ENCODE data around the gene SEZ6.

SEZ6 gene

DNA sequence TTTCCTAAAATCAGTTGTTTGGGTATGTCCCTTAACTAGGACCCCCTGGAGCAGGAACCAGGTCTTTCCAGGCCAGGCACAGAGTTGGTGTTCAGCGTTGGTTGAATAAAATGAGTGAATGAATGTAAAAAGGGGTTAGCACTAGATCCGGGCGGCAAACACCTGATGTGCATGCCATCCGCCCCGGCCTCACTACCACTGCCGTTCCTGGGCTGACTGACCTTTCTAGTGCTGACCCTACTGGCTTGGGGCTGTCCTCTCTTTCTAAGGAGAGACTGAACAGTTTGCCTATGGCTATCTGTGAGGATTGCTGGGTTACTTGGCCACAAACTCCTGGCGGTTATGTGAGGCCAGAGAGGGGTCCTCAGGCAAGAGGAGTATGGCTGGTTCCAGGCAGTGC is 44.4 kb downstream of the SEZ6 start:
- DNase-seq: no peak
- H3K36me3 Mint-ChIP-seq (ENCODE audit: low read depth): no peaks in the 10 kb centered on the region

DNA sequence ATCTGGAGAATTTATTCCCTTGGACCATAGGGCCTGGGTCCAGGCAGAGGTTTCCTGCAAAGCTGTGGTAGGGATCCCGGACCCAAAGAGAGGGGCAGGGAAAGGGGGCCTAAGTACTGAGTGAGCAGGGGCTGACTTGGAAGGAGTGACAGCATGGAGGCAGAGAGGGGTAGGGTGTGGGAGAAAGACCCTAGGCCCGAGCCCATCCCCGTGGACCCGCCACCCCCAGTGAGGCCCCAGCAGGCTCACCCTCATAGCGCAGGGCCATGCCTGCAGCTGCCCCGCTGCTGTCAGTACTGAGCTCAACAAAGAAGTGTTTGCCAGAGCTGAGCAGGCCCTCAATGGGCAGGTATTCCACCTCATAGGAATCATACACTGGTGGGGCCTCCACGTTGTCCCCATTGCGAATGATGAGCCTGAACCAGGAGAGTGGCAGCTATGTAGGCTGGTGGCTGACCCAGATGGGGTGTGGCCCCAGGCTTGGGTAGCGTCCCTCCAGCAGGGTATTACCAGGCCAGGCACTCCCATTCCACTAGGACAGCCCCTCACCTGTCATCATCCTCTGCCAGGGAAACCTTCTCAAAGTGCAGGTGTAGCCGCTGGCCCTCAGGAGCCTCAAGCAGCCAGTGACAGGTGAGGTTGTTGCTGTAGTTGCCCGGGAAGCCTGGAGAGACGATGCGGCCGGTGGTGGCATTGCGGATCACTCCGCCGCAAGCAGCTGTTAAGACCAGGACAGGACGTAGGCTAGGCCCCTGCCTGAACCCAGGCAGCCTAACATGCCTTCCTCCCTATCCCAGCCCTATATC is 45.4 kb downstream of the SEZ6 start:
- Mint-ChIP-seq H3K36me3 (ENCODE audit: low read depth) (no peaks in the 10 kb centered on the region), H3K9me3 (no peaks in the 10 kb centered on the region), H3K4me1 (no peaks in the 10 kb centered on the region), H3K27ac (no peak overlapping the region), H3K27me3 (ENCODE audit: low read depth, poor library complexity) (peaks cover 5% of the 10 kb centered on the region), H3K4me3 (no peak overlapping the region)
- TF ChIP-seq, protein P1, sequence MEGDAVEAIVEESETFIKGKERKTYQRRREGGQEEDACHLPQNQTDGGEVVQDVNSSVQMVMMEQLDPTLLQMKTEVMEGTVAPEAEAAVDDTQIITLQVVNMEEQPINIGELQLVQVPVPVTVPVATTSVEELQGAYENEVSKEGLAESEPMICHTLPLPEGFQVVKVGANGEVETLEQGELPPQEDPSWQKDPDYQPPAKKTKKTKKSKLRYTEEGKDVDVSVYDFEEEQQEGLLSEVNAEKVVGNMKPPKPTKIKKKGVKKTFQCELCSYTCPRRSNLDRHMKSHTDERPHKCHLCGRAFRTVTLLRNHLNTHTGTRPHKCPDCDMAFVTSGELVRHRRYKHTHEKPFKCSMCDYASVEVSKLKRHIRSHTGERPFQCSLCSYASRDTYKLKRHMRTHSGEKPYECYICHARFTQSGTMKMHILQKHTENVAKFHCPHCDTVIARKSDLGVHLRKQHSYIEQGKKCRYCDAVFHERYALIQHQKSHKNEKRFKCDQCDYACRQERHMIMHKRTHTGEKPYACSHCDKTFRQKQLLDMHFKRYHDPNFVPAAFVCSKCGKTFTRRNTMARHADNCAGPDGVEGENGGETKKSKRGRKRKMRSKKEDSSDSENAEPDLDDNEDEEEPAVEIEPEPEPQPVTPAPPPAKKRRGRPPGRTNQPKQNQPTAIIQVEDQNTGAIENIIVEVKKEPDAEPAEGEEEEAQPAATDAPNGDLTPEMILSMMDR (IDR thresholded peaks at IDR 0.05): no peak
- DNase-seq: no peak

More for the DNA sequence above, 44.4 kb downstream of the SEZ6 start:
- Mint-ChIP-seq H3K27ac (no peak overlapping the region), H3K4me3 (no peak overlapping the region), H3K9me3 (no peaks in the 10 kb centered on the region), H3K27me3 (ENCODE audit: low read depth, poor library complexity) (peaks cover 13% of the 10 kb centered on the region), H3K4me1 (no peaks in the 10 kb centered on the region)
- TF ChIP-seq, protein P1 (IDR thresholded peaks at IDR 0.05): no peak

DNA sequence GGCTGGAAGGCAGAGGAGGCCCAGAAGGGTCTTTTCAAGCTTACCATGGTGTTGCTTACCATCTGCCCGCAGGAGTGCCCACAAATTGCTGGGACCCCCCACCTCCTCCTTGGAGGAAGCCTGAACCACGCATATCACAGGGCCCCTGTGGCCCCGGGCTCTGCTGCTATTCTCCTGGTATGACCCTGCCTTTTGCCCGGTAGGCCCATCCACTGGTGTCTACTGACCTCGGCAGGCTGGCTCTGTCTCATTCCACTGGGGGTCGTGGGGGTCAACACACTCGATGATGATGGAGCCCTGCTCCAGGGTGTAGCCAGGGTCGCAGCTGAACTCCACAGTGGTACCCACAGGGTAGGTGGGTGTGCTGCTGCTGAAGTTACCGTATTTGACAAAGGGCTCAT is 46.4 kb downstream of the SEZ6 start:
- H3K4me1 Mint-ChIP-seq: no peaks in the 10 kb centered on the region
- H3K36me3 Mint-ChIP-seq (ENCODE audit: low read depth): no peaks in the 10 kb centered on the region
- peaks cover 3% of the 10 kb centered on the region for H3K27me3 Mint-ChIP-seq (ENCODE audit: low read depth, poor library complexity)
- H3K9me3 Mint-ChIP-seq: no peaks in the 10 kb centered on the region
- no peak overlapping the region for H3K27ac Mint-ChIP-seq
- no peak overlapping the region for H3K4me3 Mint-ChIP-seq
- no peak for DNase-seq
- TF ChIP-seq, protein P1 (IDR thresholded peaks at IDR 0.05): no peak

DNA sequence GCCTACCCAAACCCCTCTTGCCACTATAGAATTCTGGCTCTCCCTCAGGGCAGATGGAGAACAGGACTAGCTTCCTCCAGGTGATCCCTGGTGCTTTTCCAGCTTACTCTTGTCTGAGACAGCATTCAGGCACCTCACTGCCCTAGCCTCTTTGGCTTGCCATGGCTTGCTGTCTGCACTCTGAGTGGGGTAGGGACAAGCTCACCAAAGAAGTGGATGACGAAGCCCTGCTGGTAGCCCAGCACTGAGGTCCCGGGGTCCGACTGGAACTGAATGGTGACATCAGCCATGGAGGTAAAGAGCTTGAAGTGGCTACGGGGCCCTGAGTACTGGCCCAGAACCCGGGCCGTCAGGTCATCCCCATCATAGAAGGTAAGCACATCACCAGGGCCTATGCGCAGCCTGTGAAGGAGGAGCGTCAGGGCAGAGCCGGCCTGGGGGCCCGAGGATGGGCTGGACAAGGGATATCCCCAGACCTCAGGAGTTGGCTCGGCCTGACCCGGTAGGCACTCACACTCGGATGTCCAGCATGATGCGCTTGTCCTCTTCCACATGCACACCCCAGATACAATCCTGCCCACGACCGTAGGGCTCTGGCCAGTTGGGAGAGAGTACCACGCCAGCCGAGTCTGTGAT is 46.9 kb downstream of the SEZ6 start:
- Mint-ChIP-seq H3K4me3 (no peak overlapping the region), H3K4me1 (no peaks in the 10 kb centered on the region), H3K36me3 (ENCODE audit: low read depth) (no peaks in the 10 kb centered on the region), H3K27me3 (ENCODE audit: low read depth, poor library complexity) (peaks cover 3% of the 10 kb centered on the region), H3K27ac (no peak overlapping the region), H3K9me3 (no peaks in the 10 kb centered on the region)
- DNase-seq: no peak
- TF ChIP-seq, protein P1 (IDR thresholded peaks at IDR 0.05): no peak

DNA sequence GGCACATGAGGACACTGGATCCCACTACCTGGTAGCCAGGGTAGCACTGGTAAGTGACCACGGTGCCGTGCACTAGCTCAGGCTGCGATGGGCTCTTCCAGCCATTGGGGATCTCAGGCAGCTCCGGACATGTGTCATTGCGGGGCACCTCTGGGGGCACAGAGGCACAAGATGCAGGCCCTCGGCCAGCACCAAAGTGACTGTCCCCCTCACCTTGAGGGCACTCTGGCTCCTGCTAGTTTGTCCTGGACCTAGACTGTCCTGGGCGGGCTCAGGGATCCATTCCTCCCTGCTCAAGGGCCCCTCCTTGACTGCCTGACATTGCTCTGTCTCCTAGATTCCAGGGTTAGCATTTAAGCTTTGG is 47.9 kb downstream of the SEZ6 start:
- TF ChIP-seq, protein P1 (IDR thresholded peaks at IDR 0.05): no peak
- Mint-ChIP-seq H3K27me3 (ENCODE audit: low read depth, poor library complexity) (peaks cover 3% of the 10 kb centered on the region), H3K4me3 (no peak overlapping the region), H3K9me3 (no peaks in the 10 kb centered on the region), H3K4me1 (no peaks in the 10 kb centered on the region), H3K27ac (no peak overlapping the region), H3K36me3 (ENCODE audit: low read depth) (no peaks in the 10 kb centered on the region)
- DNase-seq: no peak

All from nephron progenitor cell (in vitro differentiated cells).